ENCODE measurements around the gene HGS.

Gene HGS

GRCh38 chr17:81741049-81741593 is 57.3 kb downstream of the HGS start:
- no peak for DNase-seq (ENCODE audit: low read depth)

DNA sequence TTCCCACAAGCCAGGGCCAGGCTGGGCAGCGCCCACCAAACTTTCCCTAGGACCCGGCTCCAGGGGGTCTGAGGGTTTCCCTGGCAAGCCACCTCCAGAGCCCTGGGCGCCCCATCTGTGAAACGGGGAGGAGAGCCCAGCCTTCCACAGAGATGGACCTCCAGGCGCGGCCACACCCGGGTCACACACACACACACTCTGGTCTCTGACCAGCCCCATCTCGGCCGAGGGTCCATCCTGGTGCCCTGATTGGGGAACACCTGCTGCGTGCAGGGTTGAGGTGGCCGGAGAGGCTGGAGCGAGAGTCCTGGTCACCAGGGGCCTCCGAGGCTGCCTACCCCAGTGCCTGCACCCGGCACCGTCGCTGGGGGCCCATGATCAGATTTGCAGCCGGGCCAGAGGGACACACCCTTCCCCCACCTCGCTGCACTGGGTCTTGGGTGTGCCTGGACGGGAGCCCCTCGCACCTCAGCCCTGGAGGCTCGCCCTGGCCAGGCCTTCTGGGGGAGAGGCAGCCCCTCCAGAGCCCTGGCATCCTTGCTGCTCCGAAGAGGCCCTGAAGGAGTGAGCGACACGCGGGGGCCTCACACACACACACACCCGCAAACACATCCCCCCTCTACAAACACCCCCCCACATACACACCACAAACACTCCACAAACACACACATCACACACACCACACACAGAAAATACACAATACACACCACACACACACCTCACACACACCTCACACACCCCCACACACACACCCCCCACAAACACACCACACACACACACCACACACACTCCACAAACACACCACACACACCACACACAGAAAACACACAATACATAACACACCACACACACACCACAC is 58.0 kb downstream of the HGS start:
- DNase-seq (ENCODE audit: low read depth), result no peak
